ENCODE measurements around the gene KCND2. TPM values are rescaled to one million over a fixed set of nuclear protein-coding genes. Genes with fewer than 3 reads are reported as not detected.

KCND2 gene
- total RNA-seq, 2 experiments from 2014 or later, result not detected

GRCh38 chr7:120480930-120481329 is 208.0 kb downstream of the KCND2 start:
- H3K4me3 Mint-ChIP-seq, result no peak overlapping the region
- H3K27me3 Mint-ChIP-seq, result no peaks in the 10 kb centered on the region
- intact Hi-C loops (cut with micrococcal nuclease), result no loop called here
- peaks cover 3% of the 10 kb centered on the region for H3K9me3 Mint-ChIP-seq
- no peaks in the 10 kb centered on the region for H3K4me1 Mint-ChIP-seq (ENCODE audit: low read depth)
- no peak for DNase-seq
- no peak overlapping the region for H3K27ac Mint-ChIP-seq
- TF ChIP-seq CTCF (IDR thresholded peaks at IDR 0.05), result no peak
- ChIA-PET POLR2A (no interaction called here), CTCF (no interaction called here)
- ATAC-seq, result no peak
- H3K36me3 Mint-ChIP-seq (ENCODE audit: low read depth), result no peaks in the 10 kb centered on the region

GRCh38 chr7:120486164-120486563 is 213.2 kb downstream of the KCND2 start:
- Mint-ChIP-seq H3K4me1 (ENCODE audit: low read depth) (no peaks in the 10 kb centered on the region), H3K9me3 (peaks cover 2% of the 10 kb centered on the region), H3K36me3 (ENCODE audit: low read depth) (no peaks in the 10 kb centered on the region), H3K27me3 (no peaks in the 10 kb centered on the region), H3K27ac (no peak overlapping the region), H3K4me3 (no peak overlapping the region)
- intact Hi-C loops (cut with micrococcal nuclease), result no loop called here
- DNase-seq (no peak), ATAC-seq (no peak)
- ChIA-PET CTCF (interaction anchor here (1.5 kb wide), 1 partner anchor 21 kb away, joined by 3 read pairs; no protein-coding TSS in a partner anchor), POLR2A (no interaction called here)
- no peak for TF ChIP-seq CTCF (IDR thresholded peaks at IDR 0.05)

- Mint-ChIP-seq H3K4me1 (ENCODE audit: low read depth) (no peaks in the 10 kb centered on the region), H3K4me3 (no peak overlapping the region), H3K9me3 (no peaks in the 10 kb centered on the region), H3K27me3 (no peaks in the 10 kb centered on the region), H3K27ac (no peak overlapping the region), H3K36me3 (ENCODE audit: low read depth) (no peaks in the 10 kb centered on the region)
- TF ChIP-seq CTCF (IDR thresholded peaks at IDR 0.05), result no peak
- intact Hi-C loops (cut with micrococcal nuclease), result no loop called here
- DNase-seq (no peak), ATAC-seq (no peak)
- ChIA-PET POLR2A (no interaction called here), CTCF (no interaction called here)
Observed at GRCh38 chr7:120502132-120502531, 229.2 kb downstream of the KCND2 start.

GRCh38 chr7:120502825-120503224 is 229.8 kb downstream of the KCND2 start:
- Mint-ChIP-seq H3K4me1 (ENCODE audit: low read depth) (no peaks in the 10 kb centered on the region), H3K4me3 (no peak overlapping the region), H3K9me3 (no peaks in the 10 kb centered on the region), H3K27me3 (no peaks in the 10 kb centered on the region), H3K27ac (no peak overlapping the region), H3K36me3 (ENCODE audit: low read depth) (no peaks in the 10 kb centered on the region)
- ChIA-PET POLR2A (no interaction called here), CTCF (no interaction called here)
- TF ChIP-seq CTCF (IDR thresholded peaks at IDR 0.05), result no peak
- no peak for DNase-seq
- no peak for ATAC-seq
- intact Hi-C loops (cut with micrococcal nuclease), result no loop called here

GRCh38 chr7:120504386-120504785 is 231.4 kb downstream of the KCND2 start:
- ATAC-seq, result no peak
- H3K27me3 Mint-ChIP-seq, result no peaks in the 10 kb centered on the region
- ChIA-PET CTCF (no interaction called here), POLR2A (no interaction called here)
- H3K27ac Mint-ChIP-seq, result no peak overlapping the region
- no peak overlapping the region for H3K4me3 Mint-ChIP-seq
- H3K9me3 Mint-ChIP-seq, result no peaks in the 10 kb centered on the region
- no peaks in the 10 kb centered on the region for H3K4me1 Mint-ChIP-seq (ENCODE audit: low read depth)
- no peak for TF ChIP-seq CTCF (IDR thresholded peaks at IDR 0.05)
- DNase-seq, result no peak
- H3K36me3 Mint-ChIP-seq (ENCODE audit: low read depth), result no peaks in the 10 kb centered on the region
- intact Hi-C loops (cut with micrococcal nuclease), result no loop called here

All from activated CD8-positive, alpha-beta T cell treated with anti-CD3 and anti-CD28 coated beads for 36 hours (primary cell).